NCI-H82 treated with DMSO at 0.1 percent for 48 hours (cell line): ENCODE results near the gene GLYATL1B.
A peak's percentile ranks its signal among the peaks of the same experiment; 100 is the strongest.
"Not testable (repeated sequence)": the region's sequence is repeated elsewhere in the genome, so short reads cannot be mapped to it uniquely, and the experiment has no call there.

Experiments used
- DNase-seq: peaks from one replicate; lab custom pipeline; 2025; ENCODE audit not compliant: unreplicated experiment; lab: John Stamatoyannopoulos, UW

GLYATL1B gene

GRCh38 chr11:59095972-59096575 is 10.0 kb downstream of the GLYATL1B start:
- not testable (repeated sequence) for DNase-seq

GRCh38 chr11:59097113-59097708 is 11.1 kb downstream of the GLYATL1B start:
- DNase-seq = peak; percentile 3

GRCh38 chr11:59097938-59098337 is 11.8 kb downstream of the GLYATL1B start:
- not testable (repeated sequence) for DNase-seq

- no peak for DNase-seq
Measured at GRCh38 chr11:59102259-59102765, 16.2 kb downstream of the GLYATL1B start.

- DNase-seq = peak; percentile 64
Measured at GRCh38 chr11:59106363-59107336, 20.5 kb downstream of the GLYATL1B start, which contains the start of gene FAM111B. Gene FAM111B (plus strand): TSS chr11:59107237. CDS start chr11:59109626, 2,389 bp downstream.

GRCh38 chr11:59107721-59108120 is 21.6 kb downstream of the GLYATL1B start:
- not testable (repeated sequence) for DNase-seq

GRCh38 chr11:59112494-59112893 is 26.4 kb downstream of the GLYATL1B start:
- no peak for DNase-seq

GRCh38 chr11:59114344-59114743 is 28.2 kb downstream of the GLYATL1B start:
- no peak for DNase-seq

- DNase-seq = no peak
Measured at GRCh38 chr11:59115553-59115952, 29.4 kb downstream of the GLYATL1B start.

- no peak for DNase-seq
Measured at GRCh38 chr11:59117774-59118173, 31.7 kb downstream of the GLYATL1B start.

GRCh38 chr11:59119826-59120225 is 33.7 kb downstream of the GLYATL1B start:
- no peak for DNase-seq

GRCh38 chr11:59135648-59136461 is 49.7 kb downstream of the GLYATL1B start:
- DNase-seq = peak; percentile 11

GRCh38 chr11:59136551-59136950 is 50.4 kb downstream of the GLYATL1B start:
- not testable (repeated sequence) for DNase-seq

GRCh38 chr11:59137190-59137589 is 51.1 kb downstream of the GLYATL1B start:
- DNase-seq = no peak

GRCh38 chr11:59138643-59139042 is 52.5 kb downstream of the GLYATL1B start:
- no peak for DNase-seq

GRCh38 chr11:59141191-59141590 is 55.1 kb downstream of the GLYATL1B start:
- DNase-seq = no peak

- DNase-seq = no peak
Measured at GRCh38 chr11:59141673-59142460, 55.8 kb downstream of the GLYATL1B start.

GRCh38 chr11:59142530-59143507 is 56.7 kb downstream of the GLYATL1B start, which contains the start of gene FAM111A:
Gene FAM111A (plus strand): TSS chr11:59142856. CDS start chr11:59148873, 6,017 bp downstream.
- DNase-seq = no peak
